ENCODE data around the gene STX1B. TPM values are rescaled to one million over a fixed set of nuclear protein-coding genes. Genes with fewer than 3 reads are reported as not detected.

The STX1B gene
- total and polyA plus RNA-seq, 10 donors, result 0.29 to 4.2 (median 1.5) TPM

DNA sequence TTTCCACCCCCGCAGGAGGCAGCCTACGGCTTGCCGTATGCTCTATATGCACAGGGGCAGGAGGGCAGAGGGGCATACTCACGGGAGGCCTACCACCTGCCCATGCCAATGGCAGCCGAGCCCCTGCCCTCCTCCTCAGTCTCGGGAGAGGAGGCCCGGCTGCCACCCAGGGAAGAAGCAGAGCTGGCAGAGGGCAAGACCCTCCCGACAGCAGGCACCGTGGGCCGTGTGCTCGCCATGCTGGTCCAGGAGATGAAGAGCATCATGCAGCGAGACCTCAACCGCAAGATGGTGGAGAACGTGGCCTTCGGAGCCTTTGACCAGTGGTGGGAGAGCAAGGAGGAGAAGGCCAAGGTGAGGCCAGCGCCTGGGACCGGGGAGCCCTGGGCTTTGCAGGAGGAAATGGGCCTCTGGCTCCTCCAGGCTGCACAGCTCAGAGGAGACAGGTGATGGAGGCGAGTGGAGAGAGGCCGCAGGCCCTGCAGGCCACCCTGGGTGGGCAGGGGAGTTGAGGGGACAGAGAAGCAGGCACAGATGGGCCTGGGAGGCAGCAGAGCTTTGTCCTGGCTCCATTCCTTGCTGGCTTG is 44.3 kb downstream of the STX1B start:
- Histone ChIP-seq H3K36me3 (peaks cover 7 to 100% (median 99%) of the 10 kb centered on the region in 6 donors), H3K9me3 (no peaks in the 10 kb centered on the region), H3K4me3 (no peak overlapping the region), H3K4me1 (peaks cover 0 to 12% (median 0%) of the 10 kb centered on the region in 6 donors), H3K27me3 (replicated peaks in 1 of 7) (no peaks in the 10 kb centered on the region), H3K27ac (no peak overlapping the region)
- 93 to 97% (median 95%) methylated on average over 16 to 19 of the region's 19 CpGs for WGBS, 5 donors
- no peak for DNase-seq
- intact Hi-C loops (cut with DNase I; ENCODE audit: low total_unique reads), result no loop called here
- peak; percentile 27 to 73 (median 41) for TF ChIP-seq POLR2AphosphoS5 (IDR thresholded peaks at IDR 0.05)
- TF ChIP-seq, protein P1, sequence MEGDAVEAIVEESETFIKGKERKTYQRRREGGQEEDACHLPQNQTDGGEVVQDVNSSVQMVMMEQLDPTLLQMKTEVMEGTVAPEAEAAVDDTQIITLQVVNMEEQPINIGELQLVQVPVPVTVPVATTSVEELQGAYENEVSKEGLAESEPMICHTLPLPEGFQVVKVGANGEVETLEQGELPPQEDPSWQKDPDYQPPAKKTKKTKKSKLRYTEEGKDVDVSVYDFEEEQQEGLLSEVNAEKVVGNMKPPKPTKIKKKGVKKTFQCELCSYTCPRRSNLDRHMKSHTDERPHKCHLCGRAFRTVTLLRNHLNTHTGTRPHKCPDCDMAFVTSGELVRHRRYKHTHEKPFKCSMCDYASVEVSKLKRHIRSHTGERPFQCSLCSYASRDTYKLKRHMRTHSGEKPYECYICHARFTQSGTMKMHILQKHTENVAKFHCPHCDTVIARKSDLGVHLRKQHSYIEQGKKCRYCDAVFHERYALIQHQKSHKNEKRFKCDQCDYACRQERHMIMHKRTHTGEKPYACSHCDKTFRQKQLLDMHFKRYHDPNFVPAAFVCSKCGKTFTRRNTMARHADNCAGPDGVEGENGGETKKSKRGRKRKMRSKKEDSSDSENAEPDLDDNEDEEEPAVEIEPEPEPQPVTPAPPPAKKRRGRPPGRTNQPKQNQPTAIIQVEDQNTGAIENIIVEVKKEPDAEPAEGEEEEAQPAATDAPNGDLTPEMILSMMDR (IDR thresholded peaks at IDR 0.05 in 8 of 11, conservative IDR thresholded peaks at IDR 0.05 in 3 of 11), result no peak
- TF ChIP-seq POLR2A (IDR thresholded peaks at IDR 0.05), result no peak

DNA sequence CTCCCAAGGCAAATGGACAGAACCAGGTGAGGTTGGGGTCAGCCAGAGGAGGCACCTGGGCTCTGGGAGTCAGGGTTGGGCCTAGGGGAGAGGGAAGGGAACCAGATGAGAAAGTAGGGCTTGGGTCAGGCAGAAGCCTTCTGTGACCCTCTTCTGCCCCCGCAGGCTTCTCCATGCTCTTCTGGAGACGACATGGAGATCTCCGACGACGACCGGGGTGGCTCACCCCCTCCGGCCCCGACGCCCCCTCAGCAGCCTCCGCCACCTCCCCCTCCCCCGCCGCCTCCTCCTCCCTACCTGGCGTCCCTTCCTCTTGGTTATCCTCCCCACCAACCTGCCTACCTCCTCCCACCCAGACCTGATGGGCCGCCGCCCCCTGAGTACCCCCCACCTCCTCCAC is 45.0 kb downstream of the STX1B start:
- H3K4me1 ChIP-seq, result peaks cover 0 to 12% (median 0%) of the 10 kb centered on the region in 6 donors
- H3K27me3 ChIP-seq (replicated peaks in 1 of 7), result no peaks in the 10 kb centered on the region
- intact Hi-C loops (cut with DNase I; ENCODE audit: low total_unique reads), result no loop called here
- DNase-seq, result no peak
- H3K9me3 ChIP-seq, result no peaks in the 10 kb centered on the region
- H3K36me3 ChIP-seq, result peaks cover 7 to 100% (median 99%) of the 10 kb centered on the region in 6 donors
- 90 to 98% (median 93%) methylated on average over 10 to 15 of the region's 15 CpGs for WGBS, 5 donors
- no peak overlapping the region for H3K27ac ChIP-seq
- TF ChIP-seq POLR2A (IDR thresholded peaks at IDR 0.05) (no peak), POLR2AphosphoS5 (IDR thresholded peaks at IDR 0.05) (no peak)
- TF ChIP-seq, protein P1 (IDR thresholded peaks at IDR 0.05 in 8 of 11, conservative IDR thresholded peaks at IDR 0.05 in 3 of 11), result no peak
- no peak overlapping the region for H3K4me3 ChIP-seq

DNA sequence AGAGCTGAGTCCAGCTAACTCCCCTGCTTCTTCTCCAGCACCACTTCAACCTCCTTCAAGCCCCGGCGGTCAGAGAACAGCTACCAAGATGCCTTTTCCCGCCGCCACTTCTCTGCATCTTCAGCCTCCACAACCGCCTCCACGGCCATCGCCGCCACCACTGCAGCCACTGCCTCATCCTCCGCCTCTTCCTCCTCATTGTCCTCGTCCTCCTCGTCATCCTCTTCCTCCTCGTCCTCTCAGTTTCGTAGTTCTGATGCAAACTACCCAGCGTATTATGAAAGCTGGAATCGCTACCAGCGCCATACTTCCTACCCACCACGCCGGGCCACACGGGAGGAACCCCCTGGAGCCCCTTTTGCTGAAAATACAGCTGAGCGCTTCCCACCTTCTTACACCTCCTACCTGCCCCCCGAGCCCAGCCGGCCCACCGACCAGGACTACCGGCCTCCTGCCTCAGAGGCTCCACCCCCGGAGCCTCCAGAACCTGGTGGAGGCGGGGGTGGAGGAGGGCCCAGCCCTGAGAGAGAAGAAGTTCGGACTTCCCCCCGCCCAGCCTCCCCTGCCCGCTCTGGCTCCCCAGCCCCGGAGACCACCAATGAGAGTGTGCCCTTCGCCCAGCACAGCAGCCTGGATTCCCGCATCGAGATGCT is 45.7 kb downstream of the STX1B start:
- H3K36me3 ChIP-seq, result peaks cover 9 to 100% (median 99%) of the 10 kb centered on the region in 6 donors
- TF ChIP-seq, protein P1 (IDR thresholded peaks at IDR 0.05 in 8 of 11, conservative IDR thresholded peaks at IDR 0.05 in 3 of 11), result no peak
- no peaks in the 10 kb centered on the region for H3K27me3 ChIP-seq (replicated peaks in 1 of 7)
- no peak for DNase-seq
- intact Hi-C loops (cut with DNase I; ENCODE audit: low total_unique reads), result no loop called here
- 77 to 94% (median 85%) methylated on average over 33 of the region's 33 CpGs for WGBS, 5 donors
- no peak overlapping the region for H3K27ac ChIP-seq
- peaks cover 0 to 20% (median 6%) of the 10 kb centered on the region in 6 donors for H3K4me1 ChIP-seq
- H3K9me3 ChIP-seq, result no peaks in the 10 kb centered on the region
- H3K4me3 ChIP-seq, result no peak overlapping the region

DNA sequence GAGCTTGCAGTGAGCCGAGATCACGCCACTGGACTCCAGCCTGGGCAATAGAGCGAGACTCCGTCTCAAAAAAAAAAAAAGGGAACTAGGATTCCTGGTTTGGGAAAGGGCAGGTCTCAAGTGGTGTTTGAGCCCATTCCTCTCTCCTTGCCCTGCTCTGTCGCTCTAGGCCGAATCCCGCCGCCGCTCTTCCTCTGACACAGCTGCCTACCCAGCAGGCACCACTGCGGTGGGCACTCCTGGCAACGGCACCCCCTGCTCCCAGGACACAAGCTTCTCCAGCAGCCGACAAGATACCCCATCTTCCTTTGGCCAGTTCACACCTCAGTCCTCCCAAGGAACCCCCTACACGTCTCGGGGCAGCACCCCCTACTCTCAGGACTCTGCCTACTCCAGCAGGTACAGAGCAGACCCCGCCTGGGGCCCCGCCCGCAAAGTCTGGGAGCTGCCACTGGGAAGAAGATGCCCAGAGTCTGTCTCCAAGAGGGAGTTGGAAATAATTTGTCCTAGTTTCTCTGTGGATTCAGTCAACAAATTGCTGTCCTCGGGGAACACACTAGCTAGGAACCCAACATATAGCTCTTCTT is 46.4 kb downstream of the STX1B start:
- Histone ChIP-seq H3K4me1 (peaks cover 5 to 27% (median 12%) of the 10 kb centered on the region in 6 donors), H3K4me3 (no peak overlapping the region), H3K27me3 (replicated peaks in 1 of 7) (no peaks in the 10 kb centered on the region), H3K27ac (no peak overlapping the region), H3K9me3 (no peaks in the 10 kb centered on the region), H3K36me3 (peaks cover 6 to 100% (median 97%) of the 10 kb centered on the region in 6 donors)
- DNase-seq, result no peak
- 93 to 98% (median 97%) methylated on average over 15 to 18 of the region's 18 CpGs for WGBS, 5 donors
- intact Hi-C loops (cut with DNase I; ENCODE audit: low total_unique reads), result no loop called here
- TF ChIP-seq, protein P1 (IDR thresholded peaks at IDR 0.05 in 8 of 11, conservative IDR thresholded peaks at IDR 0.05 in 3 of 11), result no peak
- TF ChIP-seq POLR2AphosphoS5 (IDR thresholded peaks at IDR 0.05) (peak in 2 of 3 donors; percentile 14 to 50), POLR2A (IDR thresholded peaks at IDR 0.05) (no peak)
